Activated CD4-positive, alpha-beta memory T cell treated with anti-CD3 and anti-CD28 coated beads, Interleukin-2, amount 10 ng/mL, durations not matched to agents 7 days and 5 days (primary cell): ENCODE measurements around the gene PTPRM. TPM values are rescaled to one million over a fixed set of nuclear protein-coding genes. Genes with fewer than 3 reads are reported as not detected.

Source experiments
- CTCF ChIA-PET: fragments of 350-600 bp; sonication (Branson Sonifier 250); formaldehyde crosslinking; loops from one replicate; lab custom pipeline; 2021; ENCODE audit warnings: antibody characterized with exemption, inconsistent platforms; lab: Charles Lee
- POLR2A ChIA-PET: fragments of 350-600 bp; sonication (Branson Sonifier 250); formaldehyde crosslinking; loops from one replicate; lab custom pipeline; 2021; ENCODE audit warnings: antibody characterized with exemption; lab: Charles Lee
- DNase-seq: peaks from one replicate; pipeline ENCODE4 v3.0.0-alpha.2; 2020
- H3K27ac Mint-ChIP-seq: one replicate; pipeline ENCODE4 v1.8.0; 2021; ENCODE audit warnings: mild to moderate bottlenecking, mixed read lengths
- H3K27me3 Mint-ChIP-seq: one replicate; pipeline ENCODE4 v1.8.0; 2021; ENCODE audit warnings: mixed read lengths
- H3K36me3 Mint-ChIP-seq: one replicate; pipeline ENCODE4 v1.8.0; 2021; ENCODE audit warnings: low read depth, mixed read lengths
- H3K4me1 Mint-ChIP-seq: one replicate; pipeline ENCODE4 v1.8.0; 2021; ENCODE audit warnings: mixed read lengths
- H3K4me3 Mint-ChIP-seq: one replicate; pipeline ENCODE4 v1.8.0; 2021; ENCODE audit warnings: mild to moderate bottlenecking, mixed read lengths
- H3K9me3 Mint-ChIP-seq: one replicate; pipeline ENCODE4 v1.8.0; 2021; ENCODE audit warnings: mixed read lengths
- total RNA-seq, 2 experiments: library from RNA; stranded (reverse); gene quantifications; one replicate each; pipeline ENCODE4 v1.2.3, GENCODE V29; 2021

Gene PTPRM
- total RNA-seq, 2 experiments from 2014 or later, result 9.3 to 12.3 TPM

DNA sequence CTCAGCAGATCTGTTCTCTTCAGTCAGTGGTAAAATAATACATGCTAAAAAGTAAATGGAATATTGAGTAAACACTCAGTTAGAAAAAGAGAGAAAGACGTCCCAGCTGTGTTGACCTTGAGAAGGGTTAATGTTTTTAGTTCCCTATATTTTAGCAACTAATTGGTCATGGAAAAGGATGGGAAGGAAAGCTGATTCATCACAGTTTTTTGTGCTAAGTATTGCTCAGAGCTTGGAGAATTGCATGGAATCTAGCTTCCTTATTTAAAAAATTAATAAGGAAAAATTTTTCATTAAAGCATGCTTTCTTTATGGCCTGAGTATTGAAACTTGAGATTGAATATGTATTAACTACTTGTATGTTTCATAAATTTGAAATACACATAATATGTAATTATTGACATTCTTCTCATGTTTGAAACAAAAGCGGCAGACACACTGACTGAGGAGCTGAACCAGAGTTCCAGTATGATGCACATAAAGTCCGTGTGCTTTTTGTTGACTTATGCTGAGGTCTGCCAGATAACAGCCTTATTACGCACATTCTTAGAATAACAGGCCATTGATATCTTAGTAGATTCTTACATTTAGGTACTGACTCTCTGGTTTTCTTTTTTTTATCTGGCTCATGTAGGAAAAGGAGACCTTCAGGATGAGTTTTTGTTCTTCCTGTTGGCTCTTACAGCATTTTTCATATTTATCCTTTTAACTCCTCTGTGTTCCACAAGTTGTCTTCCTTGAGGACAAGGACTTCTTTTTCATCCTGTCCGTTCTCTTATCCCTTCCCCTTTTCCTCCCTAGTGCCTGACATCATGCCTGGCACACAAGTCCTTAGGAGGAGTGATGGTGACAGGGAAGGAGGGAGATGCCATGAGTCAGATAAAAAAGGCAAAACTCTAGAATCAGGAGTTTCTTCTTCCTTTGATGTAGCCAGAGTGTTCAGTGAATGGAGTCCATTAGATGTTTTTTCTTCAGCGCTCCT is 194.1 kb downstream of the PTPRM start:
- ChIA-PET POLR2A (no interaction called here), CTCF (no interaction called here)
- Mint-ChIP-seq H3K4me1 (no peaks in the 10 kb centered on the region), H3K27me3 (no peaks in the 10 kb centered on the region), H3K27ac (no peak overlapping the region), H3K9me3 (no peaks in the 10 kb centered on the region), H3K4me3 (no peak overlapping the region), H3K36me3 (no peaks in the 10 kb centered on the region)
- DNase-seq, result no peak

DNA sequence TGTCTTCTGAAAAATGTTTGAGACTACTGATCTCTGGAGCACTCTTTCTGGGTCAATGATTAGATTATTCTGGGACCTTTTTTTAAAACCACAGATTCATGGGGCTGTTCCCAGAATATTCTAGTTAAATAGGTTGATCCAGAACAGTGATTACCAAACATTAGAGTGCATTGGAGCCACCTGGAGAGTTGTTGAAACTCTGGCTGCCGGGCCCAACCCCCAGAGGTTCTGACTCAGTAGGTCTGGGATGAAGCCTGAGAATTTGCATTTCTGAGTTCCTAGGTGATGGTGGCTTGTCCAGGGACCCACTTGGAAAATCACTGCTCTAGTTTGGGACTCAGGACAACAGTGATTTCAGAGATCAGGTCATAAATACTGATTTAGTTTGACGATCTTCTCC is 197.3 kb downstream of the PTPRM start:
- no peak for DNase-seq
- no peak overlapping the region for H3K4me3 Mint-ChIP-seq
- H3K36me3 Mint-ChIP-seq, result no peaks in the 10 kb centered on the region
- no peak overlapping the region for H3K27ac Mint-ChIP-seq
- H3K27me3 Mint-ChIP-seq, result no peaks in the 10 kb centered on the region
- POLR2A ChIA-PET, result no interaction called here
- H3K9me3 Mint-ChIP-seq, result no peaks in the 10 kb centered on the region
- CTCF ChIA-PET, result no interaction called here
- no peaks in the 10 kb centered on the region for H3K4me1 Mint-ChIP-seq

DNA sequence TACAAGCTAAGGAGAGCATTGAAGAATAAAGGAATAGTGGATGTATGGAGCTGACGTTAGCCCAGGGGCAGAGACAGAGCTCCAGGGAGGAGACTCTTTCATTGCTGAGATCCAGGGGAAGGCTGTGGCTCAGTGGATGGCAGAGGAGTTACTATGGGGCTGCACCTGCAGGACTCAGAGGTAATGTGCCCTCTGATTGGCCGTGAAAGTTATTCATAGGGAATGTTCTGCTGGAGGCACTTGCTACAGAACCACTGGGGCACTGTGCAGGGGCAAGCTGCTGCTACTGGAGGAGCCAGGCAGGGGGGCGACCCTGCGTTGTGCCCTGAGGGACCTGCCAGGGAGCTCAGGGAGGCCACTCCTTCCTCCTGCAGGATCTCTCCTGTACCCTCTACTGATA is 199.2 kb downstream of the PTPRM start:
- ChIA-PET CTCF (no interaction called here), POLR2A (no interaction called here)
- Mint-ChIP-seq H3K36me3 (no peaks in the 10 kb centered on the region), H3K4me1 (no peaks in the 10 kb centered on the region), H3K27ac (no peak overlapping the region), H3K4me3 (no peak overlapping the region), H3K9me3 (no peaks in the 10 kb centered on the region), H3K27me3 (no peaks in the 10 kb centered on the region)
- no peak for DNase-seq

DNA sequence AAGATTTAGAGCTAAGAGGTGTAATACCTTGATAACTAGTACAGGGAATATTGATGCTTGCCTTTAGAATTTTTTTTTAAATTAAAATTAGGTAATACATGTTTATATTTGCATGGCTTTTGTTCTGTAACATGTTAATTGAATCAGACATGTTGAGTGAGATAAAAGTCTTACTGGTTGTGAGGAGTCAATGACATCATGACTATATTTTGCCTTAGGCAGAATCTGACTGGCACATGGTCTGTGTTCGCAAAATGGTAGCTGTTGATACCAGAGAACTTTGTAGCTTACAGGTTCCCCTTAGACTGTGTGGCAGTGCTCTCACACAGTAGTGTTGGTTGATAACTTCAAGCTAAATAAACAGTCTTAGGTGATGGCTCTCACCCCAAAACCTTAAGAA is 199.7 kb downstream of the PTPRM start:
- Mint-ChIP-seq H3K27me3 (no peaks in the 10 kb centered on the region), H3K4me3 (no peak overlapping the region), H3K4me1 (no peaks in the 10 kb centered on the region), H3K9me3 (no peaks in the 10 kb centered on the region), H3K36me3 (no peaks in the 10 kb centered on the region), H3K27ac (no peak overlapping the region)
- ChIA-PET CTCF (no interaction called here), POLR2A (no interaction called here)
- DNase-seq, result no peak

DNA sequence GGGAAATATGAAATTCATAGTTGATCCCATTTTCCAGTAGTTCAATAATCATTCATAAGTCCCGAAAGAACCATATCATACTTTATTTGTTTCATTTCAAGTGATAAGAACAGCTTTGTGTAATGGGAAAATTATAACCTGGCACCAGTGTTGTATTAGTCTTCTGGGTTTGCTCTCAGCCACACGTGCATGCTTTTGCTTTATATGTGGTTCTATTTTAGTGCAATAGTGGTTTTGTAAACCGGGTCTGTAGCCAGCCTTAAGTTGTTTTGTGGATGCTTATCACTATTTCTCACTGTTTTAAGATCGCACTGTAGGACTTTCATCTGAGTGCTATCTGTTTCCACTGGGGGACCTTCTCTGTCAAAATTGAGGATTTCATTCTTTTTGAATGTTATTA is 203.8 kb downstream of the PTPRM start:
- H3K9me3 Mint-ChIP-seq, result peaks cover 3% of the 10 kb centered on the region
- no peaks in the 10 kb centered on the region for H3K4me1 Mint-ChIP-seq
- H3K27me3 Mint-ChIP-seq, result no peaks in the 10 kb centered on the region
- no peaks in the 10 kb centered on the region for H3K36me3 Mint-ChIP-seq
- ChIA-PET POLR2A (no interaction called here), CTCF (no interaction called here)
- no peak overlapping the region for H3K4me3 Mint-ChIP-seq
- H3K27ac Mint-ChIP-seq, result no peak overlapping the region
- DNase-seq, result no peak

DNA sequence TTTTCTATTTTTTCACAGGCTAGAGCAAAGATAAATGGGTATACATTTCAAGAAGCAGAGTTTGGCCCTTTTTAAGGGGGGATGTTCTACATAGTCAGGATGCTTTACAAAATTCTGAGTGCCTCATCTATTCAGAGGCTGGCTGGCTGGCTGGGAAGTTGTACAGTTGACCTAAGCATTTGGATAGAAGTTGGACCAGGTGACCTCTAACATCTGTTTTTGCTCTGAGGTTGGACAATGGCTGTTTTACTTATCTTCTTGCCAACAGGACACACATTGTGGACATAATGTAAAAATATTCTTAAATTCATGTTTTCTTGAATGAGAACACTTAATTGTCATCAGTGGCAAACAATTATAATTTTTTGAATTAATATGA is 205.4 kb downstream of the PTPRM start:
- ChIA-PET POLR2A (no interaction called here), CTCF (no interaction called here)
- H3K27me3 Mint-ChIP-seq, result no peaks in the 10 kb centered on the region
- H3K36me3 Mint-ChIP-seq, result no peaks in the 10 kb centered on the region
- H3K4me3 Mint-ChIP-seq, result no peak overlapping the region
- H3K4me1 Mint-ChIP-seq, result no peaks in the 10 kb centered on the region
- peaks cover 3% of the 10 kb centered on the region for H3K9me3 Mint-ChIP-seq
- DNase-seq, result no peak
- H3K27ac Mint-ChIP-seq, result no peak overlapping the region

DNA sequence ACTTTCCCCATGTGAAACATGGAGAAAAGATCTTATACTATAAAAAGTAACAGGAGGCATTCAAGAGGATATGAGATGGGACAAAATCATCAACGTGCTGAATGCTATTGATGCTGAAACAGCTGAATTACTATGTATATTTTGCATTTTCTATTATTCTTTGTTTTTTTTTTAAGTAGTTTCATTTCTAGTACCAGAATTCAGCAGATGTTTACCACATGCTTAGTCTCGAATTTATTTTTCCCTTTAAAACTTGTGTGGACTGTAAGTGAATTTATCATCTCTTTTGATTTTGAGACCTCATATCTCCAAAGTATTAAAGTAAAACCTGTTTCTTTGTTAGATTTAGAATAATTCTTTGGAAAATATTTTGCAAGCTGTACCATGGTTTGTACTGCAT is 205.8 kb downstream of the PTPRM start:
- Mint-ChIP-seq H3K4me3 (no peak overlapping the region), H3K4me1 (no peaks in the 10 kb centered on the region), H3K27ac (no peak overlapping the region), H3K27me3 (no peaks in the 10 kb centered on the region), H3K9me3 (peaks cover 3% of the 10 kb centered on the region), H3K36me3 (no peaks in the 10 kb centered on the region)
- ChIA-PET POLR2A (no interaction called here), CTCF (no interaction called here)
- DNase-seq, result no peak

DNA sequence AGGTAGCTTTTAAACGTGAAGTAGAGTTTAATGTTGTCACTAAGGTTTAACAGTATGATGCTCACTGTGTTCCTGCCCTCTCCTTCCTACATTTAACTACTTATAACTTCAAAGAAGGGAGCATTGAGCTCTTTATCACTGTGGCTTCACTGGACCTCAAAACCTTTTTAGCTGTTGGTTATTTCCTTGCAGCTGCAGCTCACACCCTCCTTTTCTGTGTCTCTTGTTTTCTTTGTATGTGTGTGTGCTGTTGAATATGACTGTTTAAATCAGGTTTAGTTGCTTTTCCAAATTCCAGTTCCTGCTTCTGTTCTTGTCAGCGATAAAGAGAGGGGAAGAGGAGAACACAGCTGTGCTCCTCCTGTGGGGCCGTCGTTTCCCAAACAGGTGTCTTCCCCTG is 208.0 kb downstream of the PTPRM start:
- DNase-seq, result no peak
- ChIA-PET POLR2A (no interaction called here), CTCF (no interaction called here)
- no peak overlapping the region for H3K4me3 Mint-ChIP-seq
- H3K27me3 Mint-ChIP-seq, result no peaks in the 10 kb centered on the region
- H3K4me1 Mint-ChIP-seq, result no peaks in the 10 kb centered on the region
- H3K27ac Mint-ChIP-seq, result no peak overlapping the region
- H3K9me3 Mint-ChIP-seq, result peaks cover 3% of the 10 kb centered on the region
- no peaks in the 10 kb centered on the region for H3K36me3 Mint-ChIP-seq

DNA sequence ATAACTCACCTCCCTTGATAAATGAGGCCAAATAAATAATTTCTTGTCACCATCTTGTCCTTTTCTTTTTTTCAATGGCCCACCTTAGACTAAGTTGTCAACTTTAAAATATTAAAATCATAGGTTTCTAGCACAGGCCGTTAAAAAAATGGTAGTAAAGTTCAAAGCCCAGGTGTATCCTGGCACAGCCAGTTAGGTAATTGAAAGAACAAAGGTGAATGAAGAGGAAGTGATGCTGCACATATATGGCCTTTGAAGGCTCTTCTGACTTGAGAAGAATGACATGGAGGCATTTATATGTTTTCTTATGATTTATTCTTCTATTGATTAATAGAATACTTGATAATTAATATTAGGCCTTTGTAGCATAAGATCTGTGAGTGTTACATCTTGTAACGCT is 208.7 kb downstream of the PTPRM start:
- Mint-ChIP-seq H3K27me3 (no peaks in the 10 kb centered on the region), H3K4me1 (no peaks in the 10 kb centered on the region), H3K4me3 (no peak overlapping the region), H3K27ac (no peak overlapping the region), H3K9me3 (peaks cover 3% of the 10 kb centered on the region), H3K36me3 (no peaks in the 10 kb centered on the region)
- POLR2A ChIA-PET, result no interaction called here
- CTCF ChIA-PET, result no interaction called here
- no peak for DNase-seq

DNA sequence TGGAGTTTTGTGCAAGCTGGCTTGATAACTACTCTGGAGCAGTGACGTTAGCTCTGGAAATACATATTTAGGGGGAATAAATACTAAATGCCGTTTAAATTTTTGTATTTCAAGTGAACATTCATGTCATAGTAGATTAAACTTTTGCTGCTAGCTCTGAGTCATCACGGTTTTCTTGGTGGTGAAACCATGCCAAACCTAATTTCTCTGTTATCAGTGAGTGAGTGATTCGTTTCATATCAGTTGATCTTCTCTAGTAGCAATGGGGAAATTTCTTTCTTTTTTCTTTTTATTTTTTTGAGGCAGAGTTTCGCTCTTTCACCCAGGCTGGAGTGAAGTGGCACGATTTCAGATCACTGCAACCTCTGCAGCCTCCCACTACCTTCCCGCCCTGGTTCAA is 211.1 kb downstream of the PTPRM start:
- no peak for DNase-seq
- ChIA-PET POLR2A (no interaction called here), CTCF (no interaction called here)
- Mint-ChIP-seq H3K9me3 (peaks cover 5% of the 10 kb centered on the region), H3K36me3 (no peaks in the 10 kb centered on the region), H3K4me1 (no peaks in the 10 kb centered on the region), H3K27me3 (no peaks in the 10 kb centered on the region), H3K4me3 (no peak overlapping the region), H3K27ac (no peak overlapping the region)

DNA sequence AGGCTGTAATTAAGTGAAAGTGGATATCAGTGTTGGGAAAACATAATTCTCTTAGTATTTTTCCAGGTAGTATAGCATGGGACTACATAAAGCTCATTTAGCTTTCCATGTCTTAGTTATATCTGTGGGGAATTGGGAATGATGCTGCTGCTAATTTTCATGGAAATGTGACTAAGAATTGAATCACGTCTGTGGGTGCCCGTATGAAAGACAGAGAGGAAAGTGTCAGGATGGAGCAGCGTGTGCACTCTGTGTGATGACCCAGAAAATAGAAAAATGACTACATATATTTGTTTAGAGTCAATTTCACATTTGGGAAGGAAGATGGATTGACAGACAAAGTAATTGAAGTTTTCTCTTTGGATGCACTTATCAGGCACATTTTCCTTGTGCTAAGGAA is 212.1 kb downstream of the PTPRM start:
- Mint-ChIP-seq H3K9me3 (peaks cover 5% of the 10 kb centered on the region), H3K4me1 (no peaks in the 10 kb centered on the region), H3K36me3 (no peaks in the 10 kb centered on the region), H3K4me3 (no peak overlapping the region), H3K27ac (no peak overlapping the region), H3K27me3 (no peaks in the 10 kb centered on the region)
- CTCF ChIA-PET, result no interaction called here
- no peak for DNase-seq
- POLR2A ChIA-PET, result no interaction called here

DNA sequence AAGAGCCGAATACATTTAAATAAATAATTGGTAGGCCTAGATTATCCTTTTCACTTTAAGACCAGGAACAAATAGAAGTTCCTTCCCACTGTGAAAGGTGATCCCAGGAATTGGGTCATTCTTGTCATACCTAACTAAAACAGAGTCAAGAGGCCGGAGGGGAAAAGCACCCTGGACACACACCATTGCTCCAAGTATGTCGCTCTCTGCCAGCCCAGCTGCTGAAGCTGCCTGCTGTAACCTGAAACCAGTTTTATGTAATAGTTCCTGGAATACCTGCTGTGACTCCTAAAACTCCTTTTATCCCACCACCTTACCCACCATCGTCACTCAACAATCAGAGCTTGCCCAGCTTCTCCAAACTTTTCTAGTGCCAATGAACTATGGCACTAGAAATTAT is 217.1 kb downstream of the PTPRM start:
- CTCF ChIA-PET, result no interaction called here
- no peaks in the 10 kb centered on the region for H3K4me1 Mint-ChIP-seq

DNA sequence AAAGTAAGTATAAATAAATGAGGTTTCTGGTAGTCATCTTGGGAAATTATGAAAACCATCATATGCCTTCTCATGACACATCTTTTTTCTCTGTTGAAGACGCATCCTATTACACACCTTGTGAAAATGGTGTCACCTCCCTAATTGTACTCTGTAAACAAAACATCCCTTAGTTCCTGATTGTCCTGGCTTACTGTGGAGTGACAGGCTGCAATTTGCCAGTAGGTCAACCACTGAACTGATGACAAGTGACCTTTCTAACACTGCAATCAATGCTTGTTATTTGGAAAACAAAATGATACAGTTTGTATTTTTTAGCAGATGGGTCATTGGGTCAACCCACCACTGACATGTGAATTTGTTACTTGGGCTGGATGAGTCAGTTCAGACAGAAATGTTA is 219.5 kb downstream of the PTPRM start:
- ChIA-PET CTCF (no interaction called here), POLR2A (no interaction called here)

More for the DNA sequence above, 217.1 kb downstream of the PTPRM start:
- DNase-seq, result no peak
- POLR2A ChIA-PET, result no interaction called here
- no peaks in the 10 kb centered on the region for H3K27me3 Mint-ChIP-seq
- no peak overlapping the region for H3K27ac Mint-ChIP-seq
- H3K4me3 Mint-ChIP-seq, result no peak overlapping the region
- H3K9me3 Mint-ChIP-seq, result peaks cover 2% of the 10 kb centered on the region
- H3K36me3 Mint-ChIP-seq, result no peaks in the 10 kb centered on the region

DNA sequence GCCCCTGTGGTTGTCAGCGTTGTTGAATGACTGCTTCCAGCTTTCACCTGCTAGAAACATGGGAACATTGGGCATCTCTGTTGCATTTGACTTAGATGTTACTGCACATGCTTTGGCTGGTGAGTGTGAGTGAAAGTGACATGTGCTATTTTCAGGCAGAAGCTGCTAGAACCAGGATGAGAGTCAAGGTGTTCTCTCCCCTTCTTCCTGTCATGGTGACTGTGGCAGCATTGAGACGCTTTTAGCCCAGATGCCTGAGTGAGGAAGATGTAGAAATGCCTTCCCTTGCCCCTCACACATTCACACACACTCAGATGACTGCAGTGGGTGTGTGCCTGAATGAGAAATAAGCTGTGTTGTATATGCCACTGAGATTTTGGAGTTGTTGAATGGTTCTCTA is 220.2 kb downstream of the PTPRM start:
- H3K4me3 Mint-ChIP-seq, result no peak overlapping the region
- H3K9me3 Mint-ChIP-seq, result peaks cover 2% of the 10 kb centered on the region
- no peak for DNase-seq
- ChIA-PET POLR2A (no interaction called here), CTCF (no interaction called here)
- no peak overlapping the region for H3K27ac Mint-ChIP-seq
- H3K4me1 Mint-ChIP-seq, result no peaks in the 10 kb centered on the region
- no peaks in the 10 kb centered on the region for H3K36me3 Mint-ChIP-seq
- no peaks in the 10 kb centered on the region for H3K27me3 Mint-ChIP-seq

More for the DNA sequence above, 219.5 kb downstream of the PTPRM start:
- Mint-ChIP-seq H3K27me3 (no peaks in the 10 kb centered on the region), H3K36me3 (no peaks in the 10 kb centered on the region), H3K27ac (no peak overlapping the region), H3K4me3 (no peak overlapping the region), H3K4me1 (no peaks in the 10 kb centered on the region), H3K9me3 (peaks cover 2% of the 10 kb centered on the region)
- DNase-seq, result no peak
